ENCODE data around the gene BPIFB1. TPM values are rescaled to one million over a fixed set of nuclear protein-coding genes. Genes with fewer than 3 reads are reported as not detected.
A peak's percentile ranks its signal among the peaks of the same experiment; 100 is the strongest.

Gene BPIFB1
- total and polyA plus RNA-seq, 2 of the 8 experiments (the other 6 are each of a cell fraction or from before 2014, with no cell fraction given) = not detected

DNA sequence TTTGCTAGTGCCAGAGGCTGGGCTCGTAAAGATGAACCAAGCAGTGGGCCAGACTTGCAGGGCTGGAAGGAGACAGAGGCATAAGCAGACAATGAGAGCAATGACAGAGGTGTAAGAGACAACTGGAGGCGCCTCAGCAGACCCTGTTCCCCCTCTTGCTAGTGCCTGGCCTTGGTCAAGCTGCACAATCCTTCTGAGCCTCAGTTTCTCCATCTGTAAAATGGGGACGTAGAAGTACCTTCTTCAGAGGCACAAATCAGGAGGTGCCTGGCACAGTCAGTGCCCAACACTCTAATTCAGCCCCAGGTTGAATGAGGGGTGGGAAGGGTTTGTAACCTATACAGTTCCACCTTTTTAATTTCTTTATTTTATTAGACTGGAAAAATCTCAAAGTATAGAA is 23.2 kb downstream of the BPIFB1 start:
- Histone ChIP-seq H3K4me2 (ENCODE audit: insufficient read depth in 1 of 2, low read depth in 2 of 2, low read length in 2 of 2) (no peak overlapping the region), H3K79me1 (ENCODE audit: low read depth, low read length) (no peaks in the 10 kb centered on the region), H3K4ac (replicated peaks; ENCODE audit: insufficient read length, low read depth, low read length) (no peak overlapping the region), H3K4me3 (ENCODE audit: extremely low read depth in 1 of 4, insufficient read depth in 2 of 4, low read depth in 3 of 4, low read length in 4 of 4) (no peak overlapping the region), H4K8ac (ENCODE audit: extremely low read depth, insufficient read depth, low read length) (no peak overlapping the region), H4K91ac (replicated peaks; ENCODE audit: insufficient read length, low read length) (no peak overlapping the region), H3K14ac (ENCODE audit: insufficient read length) (no peak overlapping the region), H3K56ac (replicated peaks; ENCODE audit: insufficient read length, low read depth, low read length) (no peak overlapping the region), H3K36me3 (ENCODE audit: control insufficient read depth in 2 of 4, insufficient read depth in 4 of 4, low read length in 3 of 4) (no peaks in the 10 kb centered on the region), H2BK15ac (ENCODE audit: low read length) (no peak overlapping the region), H3K23ac (ENCODE audit: insufficient read length) (no peak overlapping the region), H2BK20ac (ENCODE audit: low read length) (no peak overlapping the region), H4K5ac (ENCODE audit: insufficient read length, low read depth, low read length) (no peak overlapping the region), H2BK120ac (replicated peaks; ENCODE audit: low read depth, low read length) (no peak overlapping the region), H3K27ac (ENCODE audit: low read depth, low read length) (no peak overlapping the region), H3K9me3 (ENCODE audit: insufficient read depth in 2 of 2, low read depth in 1 of 2, low read length in 1 of 2) (no peaks in the 10 kb centered on the region), H3K18ac (ENCODE audit: extremely low read depth, low read length) (no peak overlapping the region), H3K27me3 (replicated peaks in 1 of 4; ENCODE audit: control insufficient read depth in 3 of 4, extremely low read depth in 1 of 4, insufficient read depth in 3 of 4, low read length in 3 of 4) (no peaks in the 10 kb centered on the region), H3K4me1 (replicated peaks in 1 of 4; ENCODE audit: control insufficient read depth in 3 of 4, insufficient read depth in 4 of 4, low read length in 3 of 4) (no peaks in the 10 kb centered on the region), H2BK12ac (ENCODE audit: low read depth, low read length) (no peak overlapping the region), H3K23me2 (ENCODE audit: low read depth, low read length) (peaks cover 5% of the 10 kb centered on the region; the same call in 1 of the 2 replicates), H2AFZ (ENCODE audit: low read length) (no peak overlapping the region), H2AK5ac (ENCODE audit: low read depth, low read length) (no peak overlapping the region), H4K20me1 (replicated peaks in 1 of 2; ENCODE audit: control insufficient read depth in 1 of 2, insufficient read depth in 2 of 2, low read length in 2 of 2) (peaks cover 0 to 3% of the 10 kb centered on the region in 2 experiments), H2BK5ac (ENCODE audit: low read depth, low read length) (no peak overlapping the region), H3K9ac (replicated peaks in 1 of 4; ENCODE audit: extremely low read depth in 1 of 4, low read depth in 3 of 4, low read length in 3 of 4) (no peak overlapping the region), H3K79me2 (ENCODE audit: control insufficient read depth in 1 of 2, insufficient read depth in 2 of 2, low read length in 2 of 2) (no peaks in the 10 kb centered on the region)
- ChIA-PET CTCF (ENCODE audit: partially characterized antibody) (no interaction called here), POLR2A (ENCODE audit: partially characterized antibody) (no interaction called here)
- WGBS, 2 experiments (ENCODE audit: extremely low coverage in 1 of 2, insufficient coverage in 1 of 2, insufficient read length in 1 of 2, insufficient replicate concordance in 2 of 2, low coverage in 1 of 2, low lambda C conversion rate in 2 of 2, missing lambda C conversion rate in 1 of 2) = 82% methylated on average over 3 of the region's 3 CpGs; no CpG with 5 or more reads in 1 of the 2 experiments
- FAIRE-seq = no peak
- no peak for DNase-seq (ENCODE audit: low read depth in 1 of 2, low spot score in 2 of 2)
- TF ChIP-seq KDM1A (IDR thresholded peaks at IDR 0.05; ENCODE audit: borderline replicate concordance, low read length) (peak; percentile 27; the same call in 1 of the 2 replicates), KDM4A (IDR thresholded peaks at IDR 0.05; ENCODE audit: low read depth, low read length, severe bottlenecking) (no peak)

Measured in H1 (cell line).